HepG2 (cell line): ENCODE measurements around the gene ERCC6L2.

Source experiments
- BCL6 ChIP-seq: IDR thresholded peaks from 2 replicates; pipeline ENCODE4 v1.6.1; 2016; ENCODE audit warnings: missing genetic modification reagents, missing compliant biosample characterization
- EP300 ChIP-seq, 3 experiments: sonication (generic) in 1 of 3; formaldehyde crosslinking in 1 of 3; IDR thresholded peaks; 2 replicates each; pipeline versions ENCODE4 v1.5.1 to v1.6.1; 2011 to 2020; ENCODE audit warnings: low read depth in 2 of 3, low read length in 2 of 3, borderline replicate concordance in 1 of 3, improper control_type of control experiment in 1 of 3, mild to moderate bottlenecking in 1 of 3, missing genetic modification reagents in 1 of 3, moderate library complexity in 1 of 3
- TCF12 ChIP-seq, 2 experiments: fragments of 450-650 bp in 1 of 2; sonication (generic) in 1 of 2; formaldehyde crosslinking in 1 of 2; IDR thresholded peaks; 2 replicates each; pipeline versions ENCODE4 v1.6.1 to v1.8.0; 2017 to 2022; ENCODE audit warnings: antibody characterized with exemption in 1 of 2, mild to moderate bottlenecking in 1 of 2, missing genetic modification reagents in 1 of 2, moderate library complexity in 1 of 2
- ZNF331 ChIP-seq: sonication (generic); formaldehyde crosslinking; IDR thresholded peaks from 2 replicates; pipeline ENCODE4 v1.4.0; 2020; ENCODE audit warnings: missing genetic modification reagents
- ZNF567 ChIP-seq: sonication (generic); formaldehyde crosslinking; IDR thresholded peaks from 2 replicates; pipeline ENCODE4 v1.8.1; 2023; ENCODE audit warnings: mild to moderate bottlenecking, missing genetic modification reagents, borderline replicate concordance
- TF ChIP-seq, protein P1 (sequence below): sonication (generic); formaldehyde crosslinking; IDR thresholded peaks from 2 replicates; pipeline ENCODE4 v1.8.1; 2022; ENCODE audit warnings: mild to moderate bottlenecking, missing genetic modification reagents

GRCh38 chr9:95979446-95979845 is 104.0 kb downstream of the ERCC6L2 start:
- TF ChIP-seq EP300 (IDR thresholded peaks at IDR 0.05; ENCODE audit: low read depth in 2 of 2, low read length in 2 of 2) (no peak), EP300 (CRISPR knock-in tag; IDR thresholded peaks at IDR 0.05; ENCODE audit: borderline replicate concordance) (no peak), BCL6 (no peak), ZNF331 (CRISPR knock-in tag) (no peak), TCF12 (IDR thresholded peaks at IDR 0.05) (no peak), TCF12 (CRISPR knock-in tag; IDR thresholded peaks at IDR 0.05) (no peak), ZNF567 (CRISPR knock-in tag) (no peak)
- TF ChIP-seq, protein P1, sequence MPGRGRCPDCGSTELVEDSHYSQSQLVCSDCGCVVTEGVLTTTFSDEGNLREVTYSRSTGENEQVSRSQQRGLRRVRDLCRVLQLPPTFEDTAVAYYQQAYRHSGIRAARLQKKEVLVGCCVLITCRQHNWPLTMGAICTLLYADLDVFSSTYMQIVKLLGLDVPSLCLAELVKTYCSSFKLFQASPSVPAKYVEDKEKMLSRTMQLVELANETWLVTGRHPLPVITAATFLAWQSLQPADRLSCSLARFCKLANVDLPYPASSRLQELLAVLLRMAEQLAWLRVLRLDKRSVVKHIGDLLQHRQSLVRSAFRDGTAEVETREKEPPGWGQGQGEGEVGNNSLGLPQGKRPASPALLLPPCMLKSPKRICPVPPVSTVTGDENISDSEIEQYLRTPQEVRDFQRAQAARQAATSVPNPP (CRISPR knock-in tag) = no peak
